ENCODE results near the gene SOWAHD. TPM values are rescaled to one million over a fixed set of nuclear protein-coding genes. Genes with fewer than 3 reads are reported as not detected.
"Not testable (repeated sequence)": the region's sequence is repeated elsewhere in the genome, so short reads cannot be mapped to it uniquely, and the experiment has no call there.

Gene SOWAHD
- polyA plus RNA-seq, 2 of the 4 experiments (the other 2 are of a cell fraction) = 0.05 to 0.09 TPM

DNA sequence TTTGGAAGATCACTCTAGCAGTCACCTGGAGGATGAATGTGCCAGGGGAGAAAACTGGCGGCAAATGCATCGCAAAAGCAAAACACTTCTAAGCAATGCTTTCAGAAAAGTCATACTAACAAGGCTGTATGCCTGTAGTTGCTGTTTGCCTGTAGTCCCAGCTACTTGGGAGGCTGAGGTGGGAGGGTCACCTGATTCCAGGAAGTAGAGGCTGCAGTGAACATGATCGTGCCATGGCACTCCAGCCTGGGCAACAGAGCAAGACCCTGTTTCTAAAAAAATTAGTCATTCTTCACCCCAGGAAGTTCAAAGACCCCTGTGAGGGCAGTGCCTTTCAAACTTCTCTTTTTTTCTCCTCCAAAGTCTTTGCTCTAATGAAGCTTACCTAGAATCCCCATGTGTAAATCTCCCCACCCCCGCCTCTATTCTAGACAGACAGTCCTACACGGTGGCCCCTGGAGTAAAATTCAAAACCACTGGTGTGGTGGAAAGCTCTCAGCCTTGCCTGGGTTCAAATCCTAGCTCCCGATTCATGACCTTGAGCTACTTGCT lies 5.5 kb downstream of the SOWAHD start:
- Histone ChIP-seq H3K4me3 (no peak overlapping the region), H3K4me1 (peaks cover 15% of the 10 kb centered on the region; the same call in 2 of the 3 replicates), H3K9me3 (no peaks in the 10 kb centered on the region), H3K27ac (peak overlapping the region in 1 of 2 experiments; percentile 66; a peak in 2 of 6 replicates), H3K4me2 (peak overlapping the region; percentile 48)
- CTCF ChIA-PET = interaction anchor here (0.8 to 2.2 kb wide), 5 partner anchors 10 to 248 kb away, joined by 3 to 8 read pairs (median 4); no protein-coding TSS in a partner anchor
- no peak for FAIRE-seq
- WGBS (ENCODE audit: missing lambda C conversion rate) = 91% methylated on average over 5 of the region's 6 CpGs
- POLR2A ChIA-PET = interaction anchor here (1.4 kb wide), 1 partner anchor 28 kb away, joined by 4 read pairs; the partner anchor contains the start of gene RPL39
- TF ChIP-seq EHF (CRISPR knock-in tag; IDR thresholded peaks at IDR 0.05) (no peak), MAFK (IDR thresholded peaks at IDR 0.05; ENCODE audit: partially characterized antibody) (no peak), MYC (IDR thresholded peaks at IDR 0.05; ENCODE audit: borderline replicate concordance, low read length) (no peak), MAZ (IDR thresholded peaks at IDR 0.05; ENCODE audit: borderline replicate concordance, low read depth, low read length) (no peak), RFX5 (IDR thresholded peaks at IDR 0.05) (no peak), CBX8 (IDR thresholded peaks at IDR 0.05) (no peak), SREBF2 (IDR thresholded peaks at IDR 0.05) (no peak), RARB (CRISPR knock-in tag; IDR thresholded peaks at IDR 0.05) (no peak), POLR2AphosphoS2 (conservative IDR thresholded peaks at IDR 0.05; ENCODE audit: low read length) (no peak), TP53 (CRISPR knock-in tag; IDR thresholded peaks at IDR 0.05) (no peak), ZFP36 (IDR thresholded peaks at IDR 0.05; ENCODE audit: borderline replicate concordance, partially characterized antibody) (no peak), HOXA7 (CRISPR knock-in tag; IDR thresholded peaks at IDR 0.05) (no peak), CEBPB (IDR thresholded peaks at IDR 0.05) (no peak), CHD2 (IDR thresholded peaks at IDR 0.05; ENCODE audit: low read length, partially characterized antibody) (no peak), PHF8 (IDR thresholded peaks at IDR 0.05; ENCODE audit: borderline replicate concordance, low read depth) (no peak), BHLHE40 (IDR thresholded peaks at IDR 0.05; ENCODE audit: low read depth, low read length) (no peak)
- TF ChIP-seq, protein P1, sequence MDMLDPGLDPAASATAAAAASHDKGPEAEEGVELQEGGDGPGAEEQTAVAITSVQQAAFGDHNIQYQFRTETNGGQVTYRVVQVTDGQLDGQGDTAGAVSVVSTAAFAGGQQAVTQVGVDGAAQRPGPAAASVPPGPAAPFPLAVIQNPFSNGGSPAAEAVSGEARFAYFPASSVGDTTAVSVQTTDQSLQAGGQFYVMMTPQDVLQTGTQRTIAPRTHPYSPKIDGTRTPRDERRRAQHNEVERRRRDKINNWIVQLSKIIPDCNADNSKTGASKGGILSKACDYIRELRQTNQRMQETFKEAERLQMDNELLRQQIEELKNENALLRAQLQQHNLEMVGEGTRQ (IDR thresholded peaks at IDR 0.05) = no peak
- TF ChIP-seq, protein P2, sequence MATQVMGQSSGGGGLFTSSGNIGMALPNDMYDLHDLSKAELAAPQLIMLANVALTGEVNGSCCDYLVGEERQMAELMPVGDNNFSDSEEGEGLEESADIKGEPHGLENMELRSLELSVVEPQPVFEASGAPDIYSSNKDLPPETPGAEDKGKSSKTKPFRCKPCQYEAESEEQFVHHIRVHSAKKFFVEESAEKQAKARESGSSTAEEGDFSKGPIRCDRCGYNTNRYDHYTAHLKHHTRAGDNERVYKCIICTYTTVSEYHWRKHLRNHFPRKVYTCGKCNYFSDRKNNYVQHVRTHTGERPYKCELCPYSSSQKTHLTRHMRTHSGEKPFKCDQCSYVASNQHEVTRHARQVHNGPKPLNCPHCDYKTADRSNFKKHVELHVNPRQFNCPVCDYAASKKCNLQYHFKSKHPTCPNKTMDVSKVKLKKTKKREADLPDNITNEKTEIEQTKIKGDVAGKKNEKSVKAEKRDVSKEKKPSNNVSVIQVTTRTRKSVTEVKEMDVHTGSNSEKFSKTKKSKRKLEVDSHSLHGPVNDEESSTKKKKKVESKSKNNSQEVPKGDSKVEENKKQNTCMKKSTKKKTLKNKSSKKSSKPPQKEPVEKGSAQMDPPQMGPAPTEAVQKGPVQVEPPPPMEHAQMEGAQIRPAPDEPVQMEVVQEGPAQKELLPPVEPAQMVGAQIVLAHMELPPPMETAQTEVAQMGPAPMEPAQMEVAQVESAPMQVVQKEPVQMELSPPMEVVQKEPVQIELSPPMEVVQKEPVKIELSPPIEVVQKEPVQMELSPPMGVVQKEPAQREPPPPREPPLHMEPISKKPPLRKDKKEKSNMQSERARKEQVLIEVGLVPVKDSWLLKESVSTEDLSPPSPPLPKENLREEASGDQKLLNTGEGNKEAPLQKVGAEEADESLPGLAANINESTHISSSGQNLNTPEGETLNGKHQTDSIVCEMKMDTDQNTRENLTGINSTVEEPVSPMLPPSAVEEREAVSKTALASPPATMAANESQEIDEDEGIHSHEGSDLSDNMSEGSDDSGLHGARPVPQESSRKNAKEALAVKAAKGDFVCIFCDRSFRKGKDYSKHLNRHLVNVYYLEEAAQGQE (IDR thresholded peaks at IDR 0.05) = no peak
- TF ChIP-seq, protein P3, sequence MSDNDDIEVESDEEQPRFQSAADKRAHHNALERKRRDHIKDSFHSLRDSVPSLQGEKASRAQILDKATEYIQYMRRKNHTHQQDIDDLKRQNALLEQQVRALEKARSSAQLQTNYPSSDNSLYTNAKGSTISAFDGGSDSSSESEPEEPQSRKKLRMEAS (IDR thresholded peaks at IDR 0.05) = no peak
- no peak for DNase-seq (ENCODE audit: low read depth in 1 of 2, low spot score in 1 of 2)
- ATAC-seq = no peak

DNA sequence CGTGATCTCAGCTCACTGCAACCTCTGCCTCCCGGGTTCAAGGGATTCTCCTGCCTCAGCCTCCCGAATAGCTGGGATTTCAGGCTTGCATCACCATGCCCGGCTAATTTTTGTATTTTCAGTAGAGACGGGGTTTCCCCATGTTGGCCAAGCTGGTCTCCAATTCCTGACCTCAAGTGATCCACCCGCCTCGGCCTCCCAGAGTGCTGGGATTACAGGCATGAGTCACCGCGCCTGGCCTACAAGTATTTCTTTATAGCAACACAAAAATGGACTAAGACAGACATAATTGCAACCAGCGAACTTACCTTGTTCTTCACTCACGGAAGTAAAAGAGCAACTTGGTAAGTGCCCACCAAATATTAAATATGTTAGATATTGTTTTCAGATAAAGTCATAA lies 10.0 kb downstream of the SOWAHD start:
- H3K27ac ChIP-seq; POLR2A ChIA-PET; H3K4me3 ChIP-seq; DNase-seq (ENCODE audit: low read depth in 1 of 2, low spot score in 1 of 2); H3K9me3 ChIP-seq; H3K4me2 ChIP-seq; TF ChIP-seq FOSL2 (IDR thresholded peaks at IDR 0.05): not testable (repeated sequence)
- WGBS (ENCODE audit: missing lambda C conversion rate) = 45% methylated on average over 5 of the region's 11 CpGs
- FAIRE-seq (peak; percentile 94), ATAC-seq (peak in 1 of 2 experiments; percentile 51; a peak in 3 of 6 replicates)
- CTCF ChIA-PET = interaction anchor here (0.9 to 1.3 kb wide), 2 partner anchors 14 to 252 kb away, joined by 3 read pairs; no protein-coding TSS in a partner anchor
- TF ChIP-seq FOSL2 (CRISPR knock-in tag; IDR thresholded peaks at IDR 0.05) = peak; percentile 64
- H3K4me1 ChIP-seq = peaks cover 11% of the 10 kb centered on the region; the same call in 2 of the 3 replicates
